HEK293 (cell line): ENCODE data around the gene FMNL1.

Experiments
- PRDM1 ChIP-seq: fragments of 450-650 bp; formaldehyde crosslinking; IDR thresholded peaks from 2 replicates; pipeline ENCODE4; 2016; ENCODE audit warnings: missing biosample characterization, missing genetic modification characterization
- SETDB1 ChIP-seq: IDR thresholded peaks from one replicate; pipeline ENCODE4 v1.6.1; 2017; ENCODE audit warnings: mild to moderate bottlenecking, low read length, moderate library complexity, mixed read lengths; ENCODE audit not compliant: insufficient read length
- TCF7L2 ChIP-seq: IDR thresholded peaks from 2 replicates; pipeline ENCODE4 v1.6.1; 2011; ENCODE audit warnings: low read depth, mild to moderate bottlenecking, inconsistent platforms, low read length, moderate library complexity, borderline replicate concordance
- ZBTB8A ChIP-seq: fragments of 450-650 bp; formaldehyde crosslinking; IDR thresholded peaks from 2 replicates; pipeline ENCODE4 v1.5.1; 2016; ENCODE audit warnings: missing biosample characterization, missing genetic modification characterization
- ZNF132 ChIP-seq: fragments of 450-650 bp; formaldehyde crosslinking; IDR thresholded peaks from 2 replicates; pipeline ENCODE4 v1.5.1; 2017; ENCODE audit warnings: missing biosample characterization, missing genetic modification characterization, borderline replicate concordance
- ZNF174 ChIP-seq: fragments of 450-650 bp; formaldehyde crosslinking; IDR thresholded peaks from 2 replicates; pipeline ENCODE4 v1.5.0; 2017; ENCODE audit warnings: missing biosample characterization, mild to moderate bottlenecking, missing genetic modification characterization
- ZNF184 ChIP-seq: fragments of 450-650 bp; IDR thresholded peaks from 2 replicates; pipeline ENCODE4 v1.5.1; 2018; ENCODE audit warnings: missing biosample characterization, mild to moderate bottlenecking, missing genetic modification characterization
- ZNF19 ChIP-seq: fragments of 450-650 bp; formaldehyde crosslinking; IDR thresholded peaks from 2 replicates; pipeline ENCODE4; 2016; ENCODE audit warnings: missing biosample characterization, missing genetic modification characterization, low read depth
- ZNF202 ChIP-seq: fragments of 450-650 bp; formaldehyde crosslinking; IDR thresholded peaks from 2 replicates; pipeline ENCODE4 v1.5.1; 2016; ENCODE audit warnings: missing biosample characterization, missing genetic modification characterization, borderline replicate concordance
- ZNF335 ChIP-seq: fragments of 450-650 bp; formaldehyde crosslinking; conservative IDR thresholded peaks from 2 replicates; pipeline ENCODE4 v1.5.1; 2016; ENCODE audit warnings: missing biosample characterization, missing genetic modification characterization
- ZNF354C ChIP-seq: fragments of 450-650 bp; formaldehyde crosslinking; IDR thresholded peaks from 2 replicates; pipeline ENCODE4 v1.5.1; 2016; ENCODE audit warnings: missing biosample characterization, missing genetic modification characterization, low read depth, borderline replicate concordance
- ZNF48 ChIP-seq: fragments of 450-650 bp; formaldehyde crosslinking; IDR thresholded peaks from 2 replicates; pipeline ENCODE4 v1.5.1; 2016; ENCODE audit warnings: missing biosample characterization, missing genetic modification characterization
- ZNF510 ChIP-seq: fragments of 450-650 bp; formaldehyde crosslinking; IDR thresholded peaks from 2 replicates; pipeline ENCODE4 v1.5.1; 2018; ENCODE audit warnings: mild to moderate bottlenecking, missing genetic modification characterization, missing biosample characterization; ENCODE audit not compliant: insufficient replicate concordance
- ZNF555 ChIP-seq: fragments of 450-650 bp; formaldehyde crosslinking; conservative IDR thresholded peaks from 2 replicates; pipeline ENCODE4 v1.5.1; 2017; ENCODE audit warnings: missing biosample characterization, mild to moderate bottlenecking, missing genetic modification characterization, inconsistent platforms
- ZNF558 ChIP-seq: fragments of 450-650 bp; formaldehyde crosslinking; IDR thresholded peaks from 2 replicates; pipeline ENCODE4 v1.5.1; 2016; ENCODE audit warnings: missing biosample characterization, missing genetic modification characterization
- ZNF621 ChIP-seq: fragments of 450-650 bp; formaldehyde crosslinking; IDR thresholded peaks from 2 replicates; pipeline ENCODE4 v1.5.1; 2017; ENCODE audit warnings: missing biosample characterization, missing genetic modification characterization
- ZNF664 ChIP-seq: fragments of 450-650 bp; formaldehyde crosslinking; IDR thresholded peaks from 2 replicates; pipeline ENCODE4 v1.5.1; 2016; ENCODE audit warnings: missing biosample characterization, missing genetic modification characterization
- ZSCAN30 ChIP-seq: fragments of 450-650 bp; IDR thresholded peaks from 2 replicates; pipeline ENCODE4 v1.5.1; 2018; ENCODE audit warnings: missing biosample characterization, mild to moderate bottlenecking, missing genetic modification characterization, moderate library complexity
- TF ChIP-seq, protein P1 (sequence below): fragments of 450-650 bp; formaldehyde crosslinking; IDR thresholded peaks from 2 replicates; pipeline ENCODE4 v1.5.1; 2016; ENCODE audit warnings: missing biosample characterization, missing genetic modification characterization, low read depth
- TF ChIP-seq, protein P2 (sequence below): fragments of 450-650 bp; IDR thresholded peaks from 2 replicates; pipeline ENCODE4 v1.5.1; 2018; ENCODE audit warnings: missing biosample characterization, mild to moderate bottlenecking, missing genetic modification characterization
- TF ChIP-seq, protein P3 (sequence below): fragments of 450-650 bp; formaldehyde crosslinking; IDR thresholded peaks from 2 replicates; pipeline ENCODE4 v1.5.1; 2016; ENCODE audit warnings: missing biosample characterization, missing genetic modification characterization, borderline replicate concordance
- TF ChIP-seq, protein P4 (sequence below): fragments of 450-650 bp; formaldehyde crosslinking; IDR thresholded peaks from 2 replicates; pipeline ENCODE4 v1.5.1; 2016; ENCODE audit warnings: missing biosample characterization, missing genetic modification characterization, borderline replicate concordance
- TF ChIP-seq, protein P5 (sequence below): fragments of 450-650 bp; formaldehyde crosslinking; IDR thresholded peaks from 2 replicates; pipeline ENCODE4 v1.5.1; 2016; ENCODE audit warnings: missing biosample characterization, missing genetic modification characterization
- TF ChIP-seq, protein P6 (sequence below): fragments of 450-650 bp; formaldehyde crosslinking; IDR thresholded peaks from 2 replicates; pipeline ENCODE4 v1.5.1; 2016; ENCODE audit warnings: missing biosample characterization, missing genetic modification characterization
- TF ChIP-seq, protein P7 (sequence below): fragments of 450-650 bp; formaldehyde crosslinking; IDR thresholded peaks from 2 replicates; pipeline ENCODE4 v1.5.1; 2016; ENCODE audit warnings: missing biosample characterization, missing genetic modification characterization

Gene FMNL1

DNA sequence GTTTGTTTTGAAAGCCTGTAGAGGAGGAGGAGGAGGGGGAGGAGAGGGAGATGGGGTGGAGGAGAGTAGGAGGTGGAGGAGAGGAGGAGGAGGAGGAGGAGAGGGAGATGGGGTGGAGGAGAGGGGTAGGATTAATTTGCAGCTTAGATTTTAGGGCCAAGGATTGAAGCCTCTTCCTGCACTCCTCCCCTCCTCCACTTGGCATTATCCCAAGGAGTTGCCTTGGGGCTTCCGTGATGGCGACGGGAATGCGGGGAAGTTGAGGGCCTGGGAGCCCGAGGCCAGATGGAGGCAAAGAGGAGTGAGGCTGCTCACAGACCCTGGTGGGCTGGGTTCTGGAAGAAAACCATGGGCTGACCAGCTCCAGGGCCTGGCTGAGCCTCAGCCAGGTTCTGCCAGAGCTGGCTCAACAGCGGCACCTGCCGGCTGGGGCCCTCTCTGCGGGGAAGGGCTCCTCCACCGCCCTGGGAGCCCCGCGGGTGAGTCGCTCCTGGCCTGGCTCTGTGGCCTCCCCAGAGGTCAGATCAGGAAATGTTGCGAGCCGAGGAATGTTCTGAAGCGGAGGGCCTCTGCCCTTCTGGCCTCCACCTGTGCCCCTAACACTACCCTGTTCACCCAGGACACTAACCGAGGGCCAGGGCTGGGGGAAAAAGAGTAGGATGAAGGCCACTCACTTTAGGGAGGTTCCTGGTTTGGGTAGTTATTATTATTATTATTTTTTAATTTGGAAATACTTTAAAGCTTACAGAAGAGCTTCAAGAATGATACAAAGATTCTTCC, 23.9 kb upstream of the FMNL1 start (continued):
- TF ChIP-seq, protein P1, sequence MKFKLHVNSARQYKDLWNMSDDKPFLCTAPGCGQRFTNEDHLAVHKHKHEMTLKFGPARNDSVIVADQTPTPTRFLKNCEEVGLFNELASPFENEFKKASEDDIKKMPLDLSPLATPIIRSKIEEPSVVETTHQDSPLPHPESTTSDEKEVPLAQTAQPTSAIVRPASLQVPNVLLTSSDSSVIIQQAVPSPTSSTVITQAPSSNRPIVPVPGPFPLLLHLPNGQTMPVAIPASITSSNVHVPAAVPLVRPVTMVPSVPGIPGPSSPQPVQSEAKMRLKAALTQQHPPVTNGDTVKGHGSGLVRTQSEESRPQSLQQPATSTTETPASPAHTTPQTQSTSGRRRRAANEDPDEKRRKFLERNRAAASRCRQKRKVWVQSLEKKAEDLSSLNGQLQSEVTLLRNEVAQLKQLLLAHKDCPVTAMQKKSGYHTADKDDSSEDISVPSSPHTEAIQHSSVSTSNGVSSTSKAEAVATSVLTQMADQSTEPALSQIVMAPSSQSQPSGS (tag by site-specific recombination), result no peak
- TF ChIP-seq ZNF202 (tag by site-specific recombination) (no peak), SETDB1 (no peak), ZBTB8A (tag by site-specific recombination) (peak; percentile 51; the same call in 1 of the 2 replicates), ZNF558 (tag by site-specific recombination) (no peak), ZNF510 (tag by site-specific recombination) (no peak), PRDM1 (tag by site-specific recombination) (no peak), ZNF335 (tag by site-specific recombination) (peak; percentile 86), ZNF664 (tag by site-specific recombination) (no peak), ZNF621 (no peak), ZNF184 (tag by site-specific recombination) (no peak), ZNF555 (tag by site-specific recombination) (no peak), ZNF132 (tag by site-specific recombination) (no peak), ZNF354C (tag by site-specific recombination) (no peak), ZNF174 (tag by site-specific recombination) (no peak), ZSCAN30 (tag by site-specific recombination) (no peak; the same call in 1 of the 2 replicates), TCF7L2 (no peak), ZNF19 (no peak), ZNF48 (no peak)
- TF ChIP-seq, protein P2, sequence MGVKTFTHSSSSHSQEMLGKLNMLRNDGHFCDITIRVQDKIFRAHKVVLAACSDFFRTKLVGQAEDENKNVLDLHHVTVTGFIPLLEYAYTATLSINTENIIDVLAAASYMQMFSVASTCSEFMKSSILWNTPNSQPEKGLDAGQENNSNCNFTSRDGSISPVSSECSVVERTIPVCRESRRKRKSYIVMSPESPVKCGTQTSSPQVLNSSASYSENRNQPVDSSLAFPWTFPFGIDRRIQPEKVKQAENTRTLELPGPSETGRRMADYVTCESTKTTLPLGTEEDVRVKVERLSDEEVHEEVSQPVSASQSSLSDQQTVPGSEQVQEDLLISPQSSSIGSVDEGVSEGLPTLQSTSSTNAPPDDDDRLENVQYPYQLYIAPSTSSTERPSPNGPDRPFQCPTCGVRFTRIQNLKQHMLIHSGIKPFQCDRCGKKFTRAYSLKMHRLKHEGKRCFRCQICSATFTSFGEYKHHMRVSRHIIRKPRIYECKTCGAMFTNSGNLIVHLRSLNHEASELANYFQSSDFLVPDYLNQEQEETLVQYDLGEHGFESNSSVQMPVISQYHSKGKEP (tag by site-specific recombination), result no peak
- TF ChIP-seq, protein P3, sequence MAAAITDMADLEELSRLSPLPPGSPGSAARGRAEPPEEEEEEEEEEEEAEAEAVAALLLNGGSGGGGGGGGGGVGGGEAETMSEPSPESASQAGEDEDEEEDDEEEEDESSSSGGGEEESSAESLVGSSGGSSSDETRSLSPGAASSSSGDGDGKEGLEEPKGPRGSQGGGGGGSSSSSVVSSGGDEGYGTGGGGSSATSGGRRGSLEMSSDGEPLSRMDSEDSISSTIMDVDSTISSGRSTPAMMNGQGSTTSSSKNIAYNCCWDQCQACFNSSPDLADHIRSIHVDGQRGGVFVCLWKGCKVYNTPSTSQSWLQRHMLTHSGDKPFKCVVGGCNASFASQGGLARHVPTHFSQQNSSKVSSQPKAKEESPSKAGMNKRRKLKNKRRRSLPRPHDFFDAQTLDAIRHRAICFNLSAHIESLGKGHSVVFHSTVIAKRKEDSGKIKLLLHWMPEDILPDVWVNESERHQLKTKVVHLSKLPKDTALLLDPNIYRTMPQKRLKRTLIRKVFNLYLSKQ (tag by site-specific recombination), result no peak
- TF ChIP-seq, protein P4, sequence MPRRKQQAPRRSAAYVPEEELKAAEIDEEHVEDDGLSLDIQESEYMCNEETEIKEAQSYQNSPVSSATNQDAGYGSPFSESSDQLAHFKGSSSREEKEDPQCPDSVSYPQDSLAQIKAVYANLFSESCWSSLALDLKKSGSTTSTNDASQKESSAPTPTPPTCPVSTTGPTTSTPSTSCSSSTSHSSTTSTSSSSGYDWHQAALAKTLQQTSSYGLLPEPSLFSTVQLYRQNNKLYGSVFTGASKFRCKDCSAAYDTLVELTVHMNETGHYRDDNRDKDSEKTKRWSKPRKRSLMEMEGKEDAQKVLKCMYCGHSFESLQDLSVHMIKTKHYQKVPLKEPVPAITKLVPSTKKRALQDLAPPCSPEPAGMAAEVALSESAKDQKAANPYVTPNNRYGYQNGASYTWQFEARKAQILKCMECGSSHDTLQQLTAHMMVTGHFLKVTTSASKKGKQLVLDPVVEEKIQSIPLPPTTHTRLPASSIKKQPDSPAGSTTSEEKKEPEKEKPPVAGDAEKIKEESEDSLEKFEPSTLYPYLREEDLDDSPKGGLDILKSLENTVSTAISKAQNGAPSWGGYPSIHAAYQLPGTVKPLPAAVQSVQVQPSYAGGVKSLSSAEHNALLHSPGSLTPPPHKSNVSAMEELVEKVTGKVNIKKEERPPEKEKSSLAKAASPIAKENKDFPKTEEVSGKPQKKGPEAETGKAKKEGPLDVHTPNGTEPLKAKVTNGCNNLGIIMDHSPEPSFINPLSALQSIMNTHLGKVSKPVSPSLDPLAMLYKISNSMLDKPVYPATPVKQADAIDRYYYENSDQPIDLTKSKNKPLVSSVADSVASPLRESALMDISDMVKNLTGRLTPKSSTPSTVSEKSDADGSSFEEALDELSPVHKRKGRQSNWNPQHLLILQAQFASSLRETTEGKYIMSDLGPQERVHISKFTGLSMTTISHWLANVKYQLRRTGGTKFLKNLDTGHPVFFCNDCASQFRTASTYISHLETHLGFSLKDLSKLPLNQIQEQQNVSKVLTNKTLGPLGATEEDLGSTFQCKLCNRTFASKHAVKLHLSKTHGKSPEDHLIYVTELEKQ, result no peak
- TF ChIP-seq, protein P5, sequence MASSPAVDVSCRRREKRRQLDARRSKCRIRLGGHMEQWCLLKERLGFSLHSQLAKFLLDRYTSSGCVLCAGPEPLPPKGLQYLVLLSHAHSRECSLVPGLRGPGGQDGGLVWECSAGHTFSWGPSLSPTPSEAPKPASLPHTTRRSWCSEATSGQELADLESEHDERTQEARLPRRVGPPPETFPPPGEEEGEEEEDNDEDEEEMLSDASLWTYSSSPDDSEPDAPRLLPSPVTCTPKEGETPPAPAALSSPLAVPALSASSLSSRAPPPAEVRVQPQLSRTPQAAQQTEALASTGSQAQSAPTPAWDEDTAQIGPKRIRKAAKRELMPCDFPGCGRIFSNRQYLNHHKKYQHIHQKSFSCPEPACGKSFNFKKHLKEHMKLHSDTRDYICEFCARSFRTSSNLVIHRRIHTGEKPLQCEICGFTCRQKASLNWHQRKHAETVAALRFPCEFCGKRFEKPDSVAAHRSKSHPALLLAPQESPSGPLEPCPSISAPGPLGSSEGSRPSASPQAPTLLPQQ (tag by site-specific recombination), result no peak
- TF ChIP-seq, protein P6, sequence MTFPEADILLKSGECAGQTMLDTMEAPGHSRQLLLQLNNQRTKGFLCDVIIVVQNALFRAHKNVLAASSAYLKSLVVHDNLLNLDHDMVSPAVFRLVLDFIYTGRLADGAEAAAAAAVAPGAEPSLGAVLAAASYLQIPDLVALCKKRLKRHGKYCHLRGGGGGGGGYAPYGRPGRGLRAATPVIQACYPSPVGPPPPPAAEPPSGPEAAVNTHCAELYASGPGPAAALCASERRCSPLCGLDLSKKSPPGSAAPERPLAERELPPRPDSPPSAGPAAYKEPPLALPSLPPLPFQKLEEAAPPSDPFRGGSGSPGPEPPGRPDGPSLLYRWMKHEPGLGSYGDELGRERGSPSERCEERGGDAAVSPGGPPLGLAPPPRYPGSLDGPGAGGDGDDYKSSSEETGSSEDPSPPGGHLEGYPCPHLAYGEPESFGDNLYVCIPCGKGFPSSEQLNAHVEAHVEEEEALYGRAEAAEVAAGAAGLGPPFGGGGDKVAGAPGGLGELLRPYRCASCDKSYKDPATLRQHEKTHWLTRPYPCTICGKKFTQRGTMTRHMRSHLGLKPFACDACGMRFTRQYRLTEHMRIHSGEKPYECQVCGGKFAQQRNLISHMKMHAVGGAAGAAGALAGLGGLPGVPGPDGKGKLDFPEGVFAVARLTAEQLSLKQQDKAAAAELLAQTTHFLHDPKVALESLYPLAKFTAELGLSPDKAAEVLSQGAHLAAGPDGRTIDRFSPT (tag by site-specific recombination), result no peak
- TF ChIP-seq, protein P7, sequence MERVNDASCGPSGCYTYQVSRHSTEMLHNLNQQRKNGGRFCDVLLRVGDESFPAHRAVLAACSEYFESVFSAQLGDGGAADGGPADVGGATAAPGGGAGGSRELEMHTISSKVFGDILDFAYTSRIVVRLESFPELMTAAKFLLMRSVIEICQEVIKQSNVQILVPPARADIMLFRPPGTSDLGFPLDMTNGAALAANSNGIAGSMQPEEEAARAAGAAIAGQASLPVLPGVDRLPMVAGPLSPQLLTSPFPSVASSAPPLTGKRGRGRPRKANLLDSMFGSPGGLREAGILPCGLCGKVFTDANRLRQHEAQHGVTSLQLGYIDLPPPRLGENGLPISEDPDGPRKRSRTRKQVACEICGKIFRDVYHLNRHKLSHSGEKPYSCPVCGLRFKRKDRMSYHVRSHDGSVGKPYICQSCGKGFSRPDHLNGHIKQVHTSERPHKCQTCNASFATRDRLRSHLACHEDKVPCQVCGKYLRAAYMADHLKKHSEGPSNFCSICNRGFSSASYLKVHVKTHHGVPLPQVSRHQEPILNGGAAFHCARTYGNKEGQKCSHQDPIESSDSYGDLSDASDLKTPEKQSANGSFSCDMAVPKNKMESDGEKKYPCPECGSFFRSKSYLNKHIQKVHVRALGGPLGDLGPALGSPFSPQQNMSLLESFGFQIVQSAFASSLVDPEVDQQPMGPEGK (tag by site-specific recombination), result peak; percentile 58
